HFFc6 (cell line): ENCODE results near the gene CCR2. TPM values are rescaled to one million over a fixed set of nuclear protein-coding genes. Genes with fewer than 3 reads are reported as not detected.

Experiments
- DNase-seq: peaks from one replicate; pipeline ENCODE4 v3.0.0-alpha.2; 2018
- H3K27ac Mint-ChIP-seq: 2 replicates; pipeline ENCODE4 v1.8.0; 2020; ENCODE audit warnings: mild to moderate bottlenecking, mixed read lengths
- H3K27me3 Mint-ChIP-seq: 2 replicates; pipeline ENCODE4 v1.8.0; 2021; ENCODE audit warnings: mild to moderate bottlenecking, moderate library complexity, mixed read lengths; ENCODE audit not compliant: insufficient read depth
- H3K36me3 Mint-ChIP-seq: 2 replicates; pipeline ENCODE4 v1.8.0; 2021; ENCODE audit warnings: low read depth, mixed read lengths
- H3K4me1 Mint-ChIP-seq: 2 replicates; pipeline ENCODE4 v1.8.0; 2020; ENCODE audit warnings: low read depth, mixed read lengths
- H3K4me3 Mint-ChIP-seq: 2 replicates; pipeline ENCODE4 v1.8.0; 2020; ENCODE audit warnings: mild to moderate bottlenecking, moderate library complexity, mixed read lengths
- H3K9me3 Mint-ChIP-seq: 2 replicates; pipeline ENCODE4 v1.8.0; 2020; ENCODE audit warnings: mild to moderate bottlenecking, mixed read lengths
- CTCF ChIP-seq: fragments of 200-600 bp; sonication (generic); IDR thresholded peaks from 2 replicates; pipeline ENCODE4 v1.5.0; 2021; ENCODE audit warnings: antibody characterized with exemption, mild to moderate bottlenecking
- total RNA-seq, 6 experiments: library from RNA; stranded (reverse); fragmentation: NEBNext Ultra II Directional; extraction: Animal tissue kit (Norgen Biotek cat#: 25700); gene quantifications; 2 replicates in 1 of 6; 3 replicates in 5 of 6; pipeline ENCODE4 v1.2.3, GENCODE V29; 2021

CCR2 gene
- total RNA-seq, 6 experiments from 2014 or later, result not detected

GRCh38 chr3:46348823-46349482 is 5.0 kb upstream of the CCR2 start:
- Mint-ChIP-seq H3K27ac (no peak overlapping the region), H3K36me3 (no peaks in the 10 kb centered on the region), H3K27me3 (peaks cover 35% of the 10 kb centered on the region), H3K9me3 (no peaks in the 10 kb centered on the region), H3K4me3 (no peak overlapping the region), H3K4me1 (no peaks in the 10 kb centered on the region)
- no peak for TF ChIP-seq CTCF
- DNase-seq, result no peak

GRCh38 chr3:46349484-46350261 is 4.2 kb upstream of the CCR2 start:
- H3K9me3 Mint-ChIP-seq, result no peaks in the 10 kb centered on the region
- no peak overlapping the region for H3K4me3 Mint-ChIP-seq
- no peak overlapping the region for H3K27ac Mint-ChIP-seq
- H3K36me3 Mint-ChIP-seq, result no peaks in the 10 kb centered on the region
- TF ChIP-seq CTCF, result no peak
- DNase-seq, result no peak
- H3K4me1 Mint-ChIP-seq, result no peaks in the 10 kb centered on the region
- peaks cover 33% of the 10 kb centered on the region for H3K27me3 Mint-ChIP-seq

GRCh38 chr3:46350262-46350565 is 3.7 kb upstream of the CCR2 start:
- DNase-seq, result no peak
- Mint-ChIP-seq H3K36me3 (no peaks in the 10 kb centered on the region), H3K27ac (no peak overlapping the region), H3K9me3 (no peaks in the 10 kb centered on the region), H3K4me1 (no peaks in the 10 kb centered on the region), H3K27me3 (peaks cover 38% of the 10 kb centered on the region), H3K4me3 (no peak overlapping the region)
- no peak for TF ChIP-seq CTCF

- Mint-ChIP-seq H3K36me3 (no peaks in the 10 kb centered on the region), H3K4me3 (no peak overlapping the region), H3K9me3 (no peaks in the 10 kb centered on the region), H3K4me1 (no peaks in the 10 kb centered on the region), H3K27me3 (peaks cover 46% of the 10 kb centered on the region), H3K27ac (no peak overlapping the region)
- DNase-seq, result no peak
- TF ChIP-seq CTCF, result no peak
Observed at GRCh38 chr3:46351646-46352045, 2.3 kb upstream of the CCR2 start.

- Mint-ChIP-seq H3K27me3 (peaks cover 42% of the 10 kb centered on the region), H3K36me3 (no peaks in the 10 kb centered on the region), H3K4me1 (no peaks in the 10 kb centered on the region), H3K27ac (no peak overlapping the region), H3K4me3 (no peak overlapping the region), H3K9me3 (no peaks in the 10 kb centered on the region)
- TF ChIP-seq CTCF, result no peak
- no peak for DNase-seq
Observed at GRCh38 chr3:46353090-46353489, 821 bp upstream of the CCR2 start.
